Suprapubic skin (tissue), 4 donors: Measurements from ENCODE around the gene DHPS. TPM values are rescaled to one million over a fixed set of nuclear protein-coding genes. Genes with fewer than 3 reads are reported as not detected.
"Not testable (repeated sequence)": the region's sequence is repeated elsewhere in the genome, so short reads cannot be mapped to it uniquely, and the experiment has no call there.

ENCODE experiments used
- DNase-seq, 2 donors: peaks; one replicate each; pipeline ENCODE4 v3.0.0-alpha.2; 2019; ENCODE audit warnings: low spot score in 2 of 2
- H3K27ac ChIP-seq: fragments of 200-600 bp; sonication (generic); one replicate; pipeline ENCODE4 v1.5.1; 2019
- H3K27me3 ChIP-seq: fragments of 200-600 bp; sonication (generic); one replicate; pipeline ENCODE4 v1.5.1; 2019
- H3K36me3 ChIP-seq: fragments of 200-600 bp; sonication (generic); one replicate; pipeline ENCODE4 v1.5.1; 2019
- H3K4me1 ChIP-seq: fragments of 200-600 bp; sonication (generic); one replicate; pipeline ENCODE4 v1.5.1; 2019
- H3K4me3 ChIP-seq: fragments of 200-600 bp; sonication (generic); one replicate; pipeline ENCODE4 v1.5.1; 2019; ENCODE audit warnings: mild to moderate bottlenecking
- H3K9me3 ChIP-seq: fragments of 200-600 bp; sonication (generic); one replicate; pipeline ENCODE4 v1.5.1; 2019
- EP300 ChIP-seq: sonication (generic); formaldehyde crosslinking; IDR thresholded peaks from one replicate; pipeline ENCODE4 v1.6.1; 2017; ENCODE audit warnings: antibody characterized with exemption
- POLR2A ChIP-seq, 2 donors: fragments of 450-650 bp; IDR thresholded peaks; one replicate each; pipeline ENCODE4 v1.6.1; 2017; ENCODE audit warnings: antibody characterized with exemption in 2 of 2, mild to moderate bottlenecking in 2 of 2, moderate library complexity in 2 of 2
- POLR2AphosphoS5 ChIP-seq, 3 donors: sonication (generic); formaldehyde crosslinking; IDR thresholded peaks; one replicate each; pipeline ENCODE4 v1.6.1; 2017; ENCODE audit warnings: antibody characterized with exemption in 3 of 3
- WGBS: methylation state at CpG from one replicate; pipeline ENCODE4 v1.1.5; 2018; 5-methylcytosine and 5-hydroxymethylcytosine counted together
- total RNA-seq, 4 donors: library from RNA; depleted of rRNA; stranded (reverse); fragments of >200 nt; gene quantifications; one replicate each; pipeline ENCODE4 v1.1.0, GENCODE V29; 2016
- TF ChIP-seq, protein P1 (sequence below), 2 donors: fragments of 200-600 bp in 1 of 2; fragments of 450-650 bp in 1 of 2; sonication (generic) in 1 of 2; IDR thresholded peaks; one replicate each; pipeline ENCODE4 v1.5.1; 2016 to 2019; ENCODE audit warnings: antibody characterized with exemption in 2 of 2, mild to moderate bottlenecking in 1 of 2, moderate library complexity in 1 of 2

DHPS gene
- 100 to 1,000 TPM; 108 to 265 (median 136) TPM for total RNA-seq

DNA sequence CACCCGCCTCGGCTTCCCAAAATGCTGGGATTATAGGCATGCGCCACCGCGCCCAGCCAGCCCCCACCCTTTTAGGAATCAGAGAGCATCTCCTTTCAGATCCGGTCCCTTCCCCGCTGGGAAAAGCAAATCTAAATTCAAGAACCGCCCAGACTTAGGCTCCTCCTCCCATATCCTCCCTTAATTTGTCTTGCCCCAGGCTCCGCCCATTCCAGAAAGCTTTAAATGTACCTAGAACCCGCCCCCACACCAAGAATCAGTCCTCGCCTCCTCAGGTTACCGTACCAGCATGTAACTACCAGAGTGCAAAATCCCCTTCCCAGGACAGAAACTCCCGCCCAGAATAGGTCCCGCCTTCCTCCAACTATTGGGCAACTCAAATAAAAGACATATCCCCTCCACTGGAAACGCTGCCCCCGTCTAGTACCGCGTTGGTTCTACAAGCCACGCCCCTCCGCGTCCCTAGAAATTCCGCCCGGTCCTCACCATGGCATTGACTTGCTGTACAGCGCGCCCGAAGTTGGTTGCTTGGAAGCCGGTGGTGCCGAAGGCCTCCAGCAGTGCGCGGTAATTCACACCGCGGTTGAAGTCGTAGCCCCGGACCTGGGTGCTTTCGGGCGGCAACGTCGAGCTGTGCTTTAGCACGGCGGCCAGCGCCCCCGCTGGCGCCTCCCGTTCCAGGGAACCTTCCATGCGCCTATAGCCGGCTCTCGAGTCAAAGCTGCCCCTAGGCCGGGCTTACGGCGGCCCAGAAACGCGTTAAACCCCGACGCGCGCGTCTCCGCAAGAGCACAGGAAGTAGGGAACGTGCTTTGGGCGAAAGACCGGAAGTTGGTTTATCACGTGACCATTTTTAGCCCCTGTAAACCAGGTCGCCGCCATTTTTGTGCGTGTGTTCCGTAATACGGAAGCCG, at the start of gene DHPS:
DHPS (minus strand) TSS at position 807 of the 914 bp plus-strand sequence; CDS start at position 693, 114 bp downstream.
- Histone ChIP-seq H3K36me3 (peaks cover 39% of the 10 kb centered on the region), H3K4me1 (peaks cover 21% of the 10 kb centered on the region), H3K27me3 (no peaks in the 10 kb centered on the region), H3K9me3 (no peaks in the 10 kb centered on the region), H3K4me3 (peak within 1 kb of the TSS; percentile 60), H3K27ac (peak within 1 kb of the TSS; percentile 96)
- peak; percentile 35 to 88 (median 87) for TF ChIP-seq POLR2AphosphoS5 (IDR thresholded peaks at IDR 0.05)
- TF ChIP-seq, protein P1, sequence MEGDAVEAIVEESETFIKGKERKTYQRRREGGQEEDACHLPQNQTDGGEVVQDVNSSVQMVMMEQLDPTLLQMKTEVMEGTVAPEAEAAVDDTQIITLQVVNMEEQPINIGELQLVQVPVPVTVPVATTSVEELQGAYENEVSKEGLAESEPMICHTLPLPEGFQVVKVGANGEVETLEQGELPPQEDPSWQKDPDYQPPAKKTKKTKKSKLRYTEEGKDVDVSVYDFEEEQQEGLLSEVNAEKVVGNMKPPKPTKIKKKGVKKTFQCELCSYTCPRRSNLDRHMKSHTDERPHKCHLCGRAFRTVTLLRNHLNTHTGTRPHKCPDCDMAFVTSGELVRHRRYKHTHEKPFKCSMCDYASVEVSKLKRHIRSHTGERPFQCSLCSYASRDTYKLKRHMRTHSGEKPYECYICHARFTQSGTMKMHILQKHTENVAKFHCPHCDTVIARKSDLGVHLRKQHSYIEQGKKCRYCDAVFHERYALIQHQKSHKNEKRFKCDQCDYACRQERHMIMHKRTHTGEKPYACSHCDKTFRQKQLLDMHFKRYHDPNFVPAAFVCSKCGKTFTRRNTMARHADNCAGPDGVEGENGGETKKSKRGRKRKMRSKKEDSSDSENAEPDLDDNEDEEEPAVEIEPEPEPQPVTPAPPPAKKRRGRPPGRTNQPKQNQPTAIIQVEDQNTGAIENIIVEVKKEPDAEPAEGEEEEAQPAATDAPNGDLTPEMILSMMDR (IDR thresholded peaks at IDR 0.05), result no peak
- TF ChIP-seq EP300, result no peak
- peak in 1 of 2 donors; percentile 54 for TF ChIP-seq POLR2A (IDR thresholded peaks at IDR 0.05)
- DNase-seq, result peak; percentile 95 to 96
- WGBS, result under 1% methylated on average over 57 of the region's 68 CpGs

DNA sequence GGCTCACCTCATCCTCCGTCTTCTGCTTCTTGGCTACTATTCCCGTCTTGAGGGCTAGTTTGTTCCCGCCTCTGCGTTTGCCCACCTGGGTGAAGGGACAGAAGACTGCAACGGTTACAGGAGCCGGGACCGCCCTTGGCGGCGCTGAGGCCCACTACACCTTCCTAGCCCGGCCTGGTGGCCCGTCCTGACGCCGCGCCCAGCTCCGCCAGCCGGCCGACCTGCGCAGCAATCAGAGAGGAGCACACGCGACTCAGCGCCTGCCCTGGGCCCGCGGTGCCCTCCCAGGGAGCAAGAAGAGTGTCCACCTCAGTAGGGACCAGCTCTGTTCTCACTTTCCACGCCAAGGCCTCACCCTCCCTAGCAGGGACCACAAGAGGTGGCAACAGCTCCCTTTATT, 49.7 kb upstream of the DHPS start:
- peaks cover 43% of the 10 kb centered on the region for H3K4me1 ChIP-seq
- no peak overlapping the region for H3K27ac ChIP-seq
- no peaks in the 10 kb centered on the region for H3K9me3 ChIP-seq
- TF ChIP-seq, protein P1 (IDR thresholded peaks at IDR 0.05), result no peak
- no peak for TF ChIP-seq POLR2A (IDR thresholded peaks at IDR 0.05)
- H3K4me3 ChIP-seq, result no peak overlapping the region
- H3K27me3 ChIP-seq, result no peaks in the 10 kb centered on the region
- DNase-seq, result no peak
- 92% methylated on average over 24 of the region's 24 CpGs for WGBS
- H3K36me3 ChIP-seq, result peaks cover 37% of the 10 kb centered on the region

DNA sequence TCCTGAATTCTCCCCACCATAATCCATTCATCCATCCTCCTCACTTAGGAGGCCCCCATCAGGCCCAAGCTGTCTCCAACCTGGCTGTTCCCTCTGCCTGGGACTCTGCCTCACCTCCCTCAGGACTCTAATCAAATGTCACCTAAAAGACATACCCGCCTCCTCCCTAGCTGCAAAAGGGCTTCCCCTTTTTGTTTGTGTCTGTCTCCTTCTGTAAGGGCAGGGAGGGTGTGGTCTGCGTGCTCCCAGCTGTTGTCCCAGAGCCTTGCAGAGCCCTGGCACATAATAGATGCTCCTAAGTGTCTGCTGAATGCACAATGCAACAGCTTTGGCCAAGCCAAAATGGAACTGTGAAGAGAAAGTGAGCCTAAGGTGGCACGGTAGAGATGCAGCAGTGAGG, 48.4 kb upstream of the DHPS start:
- Histone ChIP-seq H3K9me3 (no peaks in the 10 kb centered on the region), H3K4me3 (no peak overlapping the region), H3K36me3 (peaks cover 37% of the 10 kb centered on the region), H3K4me1 (peaks cover 36% of the 10 kb centered on the region), H3K27me3 (no peaks in the 10 kb centered on the region), H3K27ac (no peak overlapping the region)
- no peak for DNase-seq
- WGBS, result 84% methylated on average over 3 of the region's 3 CpGs
- no peak for TF ChIP-seq POLR2A (IDR thresholded peaks at IDR 0.05)

DNA sequence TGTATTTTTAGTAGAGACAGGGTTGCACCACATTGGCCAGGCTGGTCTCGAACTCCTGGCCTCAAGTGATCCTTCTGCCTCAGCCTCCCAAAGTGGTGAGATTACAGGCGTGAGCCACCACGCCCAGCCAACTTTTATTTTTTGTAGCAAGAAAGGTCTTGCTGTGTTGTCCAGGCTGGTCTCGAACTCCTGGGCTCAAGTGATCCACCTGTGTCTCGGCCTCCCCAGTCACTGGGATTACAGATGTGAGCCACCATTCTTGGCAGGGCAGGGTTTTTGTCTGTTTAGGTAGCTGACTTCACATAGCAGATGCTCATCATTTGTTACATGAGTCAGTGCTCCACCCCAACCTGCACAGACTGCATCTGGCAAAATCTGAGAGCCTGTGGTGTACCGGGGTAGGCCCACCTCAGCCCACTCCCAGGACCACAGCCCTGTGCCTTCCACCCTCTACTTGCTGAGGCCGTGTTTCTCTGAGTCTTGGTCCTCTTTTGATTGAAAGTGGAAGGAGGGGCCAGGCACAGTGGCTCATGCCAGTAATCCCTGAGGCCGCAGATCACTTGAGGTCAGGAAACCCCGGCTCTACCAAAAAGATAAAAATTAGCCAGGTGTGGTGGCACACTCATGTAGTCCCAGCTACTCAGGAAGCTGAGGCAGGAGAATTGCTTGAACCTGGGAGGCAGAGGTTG, 46.2 kb upstream of the DHPS start:
- DNase-seq, result no peak
- peaks cover 37% of the 10 kb centered on the region for H3K36me3 ChIP-seq
- no peak overlapping the region for H3K27ac ChIP-seq
- no peaks in the 10 kb centered on the region for H3K27me3 ChIP-seq
- TF ChIP-seq, protein P1 (IDR thresholded peaks at IDR 0.05), result no peak
- no peak for TF ChIP-seq POLR2AphosphoS5 (IDR thresholded peaks at IDR 0.05)
- peaks cover 36% of the 10 kb centered on the region for H3K4me1 ChIP-seq
- H3K9me3 ChIP-seq, result no peaks in the 10 kb centered on the region
- WGBS, result 91% methylated on average over 8 of the region's 9 CpGs
- H3K4me3 ChIP-seq, result no peak overlapping the region

DNA sequence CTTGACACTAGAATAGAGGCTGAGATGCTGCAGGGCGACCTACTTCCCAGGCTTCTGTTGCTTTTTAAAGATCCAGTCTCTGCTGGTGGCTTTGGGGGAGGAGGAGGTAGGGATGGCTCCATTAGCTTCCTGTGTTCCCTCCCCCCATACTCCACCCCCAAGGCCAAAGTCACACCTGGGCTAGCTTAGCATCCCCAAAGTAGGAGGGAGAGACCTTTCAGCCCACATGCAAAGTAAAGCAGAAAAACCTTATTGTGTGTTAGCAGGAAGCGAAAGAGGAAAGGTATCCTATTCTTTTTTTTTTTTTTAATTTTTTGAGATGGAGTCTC, 45.3 kb upstream of the DHPS start:
- WGBS, result 78% methylated on average over 2 of the region's 2 CpGs
- Histone ChIP-seq H3K36me3 (peaks cover 37% of the 10 kb centered on the region), H3K4me1 (peaks cover 30% of the 10 kb centered on the region), H3K4me3 (no peak overlapping the region), H3K27me3 (no peaks in the 10 kb centered on the region), H3K9me3 (no peaks in the 10 kb centered on the region), H3K27ac (no peak overlapping the region)
- DNase-seq, result no peak
- TF ChIP-seq POLR2AphosphoS5 (IDR thresholded peaks at IDR 0.05), result no peak
- TF ChIP-seq EP300, result no peak
- TF ChIP-seq, protein P1 (IDR thresholded peaks at IDR 0.05), result no peak

DNA sequence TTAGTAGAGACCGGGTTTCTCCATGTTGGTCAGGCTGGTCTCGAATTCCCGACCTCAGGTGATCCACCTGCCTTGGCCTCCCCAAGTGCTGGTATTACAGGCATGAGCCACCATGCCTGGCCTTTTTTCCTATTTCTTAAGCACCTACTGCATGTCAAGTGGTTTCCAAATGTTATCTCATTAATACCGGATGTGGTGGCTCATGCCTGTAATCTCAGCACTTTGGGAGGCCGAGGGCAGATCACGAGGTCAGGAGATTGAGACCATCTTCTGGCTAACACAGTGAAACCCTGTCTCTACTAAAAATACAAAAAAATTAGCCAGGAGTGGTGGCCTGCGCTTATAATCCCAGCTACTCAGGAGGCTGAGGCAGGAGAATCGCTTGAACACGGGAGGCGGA, 43.9 kb upstream of the DHPS start:
- WGBS, result 90% methylated on average over 10 of the region's 10 CpGs

More for the DNA sequence above, 43.9 kb upstream of the DHPS start:
- peaks cover 25% of the 10 kb centered on the region for H3K4me1 ChIP-seq
- H3K27me3 ChIP-seq, DNase-seq, H3K4me3 ChIP-seq, H3K27ac ChIP-seq, H3K9me3 ChIP-seq: not testable (repeated sequence)
- peaks cover 29% of the 10 kb centered on the region for H3K36me3 ChIP-seq
